MCF 10A (cell line): ENCODE data around the gene MINDY3. TPM values are rescaled to one million over a fixed set of nuclear protein-coding genes. Genes with fewer than 3 reads are reported as not detected.
A peak's percentile ranks its signal among the peaks of the same experiment; 100 is the strongest.

Source experiments
- BruUV-seq: library from RNA; stranded (reverse); fragments of 400-500 nt; replicated peaks from 2 replicates; lab custom pipeline; 2021; lab: Mats Ljungman, UMichigan
- CTCF ChIA-PET: fragments of 300-600 bp; sonication (Branson Sonifier 250); formaldehyde crosslinking; extraction: SDS; loops from one replicate; lab custom pipeline; 2021; ENCODE audit warnings: antibody characterized with exemption, inconsistent platforms; lab: Yijun Ruan, JAX
- POLR2A ChIA-PET: fragments of 300-600, 350-650 bp; sonication (Branson Sonifier 250); formaldehyde crosslinking; extraction: SDS; loops from one replicate; lab custom pipeline; 2020; ENCODE audit warnings: antibody characterized with exemption, inconsistent platforms; lab: Yijun Ruan, JAX
- DNase-seq: peaks from one replicate; pipeline ENCODE4 v3.0.0-alpha.2; 2018; ENCODE audit not compliant: unreplicated experiment
- H3K27ac Mint-ChIP-seq: one replicate; pipeline ENCODE4 v1.8.0; 2022; ENCODE audit warnings: mild to moderate bottlenecking, low read depth, mixed read lengths; ENCODE audit not compliant: unreplicated experiment
- H3K27me3 Mint-ChIP-seq: one replicate; pipeline ENCODE4 v1.8.0; 2022; ENCODE audit warnings: mixed read lengths; ENCODE audit not compliant: insufficient read depth, unreplicated experiment
- H3K36me3 Mint-ChIP-seq: one replicate; pipeline ENCODE4 v1.8.0; 2022; ENCODE audit warnings: mild to moderate bottlenecking, moderate library complexity, mixed read lengths; ENCODE audit not compliant: insufficient read depth, unreplicated experiment
- H3K4me1 Mint-ChIP-seq: one replicate; pipeline ENCODE4 v1.8.0; 2022; ENCODE audit warnings: mixed read lengths; ENCODE audit not compliant: insufficient read depth, unreplicated experiment
- H3K4me3 Mint-ChIP-seq: one replicate; pipeline ENCODE4 v1.8.0; 2022; ENCODE audit warnings: mild to moderate bottlenecking, moderate library complexity, mixed read lengths; ENCODE audit not compliant: unreplicated experiment
- H3K9me3 Mint-ChIP-seq: one replicate; pipeline ENCODE4 v1.8.0; 2022; ENCODE audit warnings: mixed read lengths; ENCODE audit not compliant: unreplicated experiment
- CTCF ChIP-seq: fragments of 200-600 bp; IDR thresholded peaks from one replicate; pipeline ENCODE4 v1.8.0; 2022; ENCODE audit warnings: antibody characterized with exemption, mild to moderate bottlenecking; ENCODE audit not compliant: unreplicated experiment
- intact Hi-C: fragments of 100-400 bp; cut with micrococcal nuclease; formaldehyde crosslinking; loops from 2 replicates; pipeline ENCODE4 v1.14.1; 2022
- total RNA-seq: library from RNA; stranded (reverse); gene quantifications from 2 replicates; pipeline ENCODE4 v1.2.3, GENCODE V29; 2022

The MINDY3 gene
- total RNA-seq, 1 experiment from 2014 or later: 28.8 TPM

GRCh38 chr10:15897287-15897686 is 37.0 kb upstream of the MINDY3 start:
- H3K27me3 Mint-ChIP-seq: peaks cover 52% of the 10 kb centered on the region
- DNase-seq: peak; percentile 16
- TF ChIP-seq CTCF: no peak
- intact Hi-C loops: no loop called here
- no peaks in the 10 kb centered on the region for H3K9me3 Mint-ChIP-seq
- no peak overlapping the region for H3K27ac Mint-ChIP-seq
- ChIA-PET POLR2A (no interaction called here), CTCF (interaction anchor here (0.6 to 2.0 kb wide), 6 partner anchors 18 to 898 kb away, joined by 3 to 10 read pairs (median 4); no protein-coding TSS in a partner anchor)
- H3K36me3 Mint-ChIP-seq: no peaks in the 10 kb centered on the region
- no peak overlapping the region for H3K4me3 Mint-ChIP-seq
- no TSS peak for BruUV-seq
- peaks cover 5% of the 10 kb centered on the region for H3K4me1 Mint-ChIP-seq

- POLR2A ChIA-PET: no interaction called here
- H3K27ac Mint-ChIP-seq: no peak overlapping the region
- no peak overlapping the region for H3K4me3 Mint-ChIP-seq
- H3K4me1 Mint-ChIP-seq: peaks cover 5% of the 10 kb centered on the region
- no peak for TF ChIP-seq CTCF
- no peaks in the 10 kb centered on the region for H3K36me3 Mint-ChIP-seq
- H3K9me3 Mint-ChIP-seq: no peaks in the 10 kb centered on the region
- CTCF ChIA-PET: interaction anchor here (0.6 to 2.0 kb wide), 6 partner anchors 17 to 899 kb away, joined by 3 to 10 read pairs (median 4); no protein-coding TSS in a partner anchor
- peaks cover 52% of the 10 kb centered on the region for H3K27me3 Mint-ChIP-seq
- no TSS peak for BruUV-seq
- no peak for DNase-seq
- intact Hi-C loops: no loop called here
These were observed 36.3 kb upstream of the MINDY3 start for GRCh38 chr10:15896654-15897053.

- no peak overlapping the region for H3K4me3 Mint-ChIP-seq
- H3K27me3 Mint-ChIP-seq: peaks cover 53% of the 10 kb centered on the region
- no TSS peak for BruUV-seq
- no peak for DNase-seq
- POLR2A ChIA-PET: no interaction called here
- H3K27ac Mint-ChIP-seq: no peak overlapping the region
- intact Hi-C loops: no loop called here
- H3K36me3 Mint-ChIP-seq: no peaks in the 10 kb centered on the region
- no peaks in the 10 kb centered on the region for H3K9me3 Mint-ChIP-seq
- CTCF ChIA-PET: interaction anchor here (1.8 kb wide), 1 partner anchor 18 kb away, joined by 11 read pairs; no protein-coding TSS in a partner anchor
- no peak for TF ChIP-seq CTCF
- no peaks in the 10 kb centered on the region for H3K4me1 Mint-ChIP-seq
These were observed 24.1 kb upstream of the MINDY3 start for GRCh38 chr10:15884447-15884846.

- Mint-ChIP-seq H3K27me3 (peaks cover 53% of the 10 kb centered on the region), H3K9me3 (no peaks in the 10 kb centered on the region), H3K4me3 (no peak overlapping the region), H3K4me1 (no peaks in the 10 kb centered on the region), H3K36me3 (no peaks in the 10 kb centered on the region), H3K27ac (no peak overlapping the region)
- no peak for TF ChIP-seq CTCF
- no peak for DNase-seq
- ChIA-PET CTCF (interaction anchor here (0.6 to 1.6 kb wide), 7 partner anchors 21 to 912 kb away, joined by 3 to 8 read pairs (median 4); no protein-coding TSS in a partner anchor), POLR2A (interaction anchor here (0.7 kb wide), 1 partner anchor 669 kb away, joined by 3 read pairs; no protein-coding TSS in a partner anchor)
- no TSS peak for BruUV-seq
- intact Hi-C loops: no loop called here
These were observed 21.2 kb upstream of the MINDY3 start for GRCh38 chr10:15881542-15881941.
